Retina (tissue), 1 donor: Measurements from ENCODE around the gene EGFR.

ENCODE experiments used
- DNase-seq: peaks from one replicate; pipeline ENCODE4 v3.0.0-alpha.2; 2016

Gene EGFR

GRCh38 chr7:55194522-55194921 is 175.7 kb downstream of the EGFR start:
- no peak for DNase-seq

- no peak for DNase-seq
These were observed 180.0 kb downstream of the EGFR start for GRCh38 chr7:55198634-55199392.

- no peak for DNase-seq
These were observed 180.6 kb downstream of the EGFR start for GRCh38 chr7:55199418-55199817.

- no peak for DNase-seq
These were observed 181.6 kb downstream of the EGFR start for GRCh38 chr7:55200441-55200840.

GRCh38 chr7:55202150-55202913 is 183.5 kb downstream of the EGFR start:
- no peak for DNase-seq

GRCh38 chr7:55203300-55203699 is 184.5 kb downstream of the EGFR start:
- DNase-seq = no peak

- DNase-seq = no peak
These were observed 186.5 kb downstream of the EGFR start for GRCh38 chr7:55205124-55205955.

GRCh38 chr7:55206235-55207029 is 187.6 kb downstream of the EGFR start:
- DNase-seq = no peak

- no peak for DNase-seq
These were observed 188.8 kb downstream of the EGFR start for GRCh38 chr7:55207436-55208125.

GRCh38 chr7:55209366-55209765 is 190.5 kb downstream of the EGFR start:
- DNase-seq = no peak

GRCh38 chr7:55210176-55210575 is 191.4 kb downstream of the EGFR start:
- no peak for DNase-seq

GRCh38 chr7:55210716-55211115 is 191.9 kb downstream of the EGFR start:
- DNase-seq = no peak

GRCh38 chr7:55211726-55212125 is 192.9 kb downstream of the EGFR start:
- no peak for DNase-seq

- no peak for DNase-seq
These were observed 193.4 kb downstream of the EGFR start for GRCh38 chr7:55212176-55212575.

GRCh38 chr7:55212838-55213237 is 194.0 kb downstream of the EGFR start:
- no peak for DNase-seq

GRCh38 chr7:55214707-55215106 is 195.9 kb downstream of the EGFR start:
- DNase-seq = no peak

GRCh38 chr7:55223023-55223422 is 204.2 kb downstream of the EGFR start:
- DNase-seq = no peak

- no peak for DNase-seq
These were observed 205.3 kb downstream of the EGFR start for GRCh38 chr7:55224111-55224510.

- no peak for DNase-seq
These were observed 206.0 kb downstream of the EGFR start for GRCh38 chr7:55224810-55225209.

GRCh38 chr7:55230014-55230413 is 211.2 kb downstream of the EGFR start:
- no peak for DNase-seq

- no peak for DNase-seq
These were observed 213.0 kb downstream of the EGFR start for GRCh38 chr7:55231736-55232280.

GRCh38 chr7:55233001-55233400 is 214.2 kb downstream of the EGFR start:
- no peak for DNase-seq
